HG03108 (cell line): ENCODE measurements around the gene MAP4K4.

Experiments
- ATAC-seq: cut with Tn5 transposase; IDR thresholded peaks from one replicate; pipeline ENCODE4 v1.9.1; 2021; ENCODE audit warnings: moderate library complexity; ENCODE audit not compliant: unreplicated experiment

The MAP4K4 gene

DNA sequence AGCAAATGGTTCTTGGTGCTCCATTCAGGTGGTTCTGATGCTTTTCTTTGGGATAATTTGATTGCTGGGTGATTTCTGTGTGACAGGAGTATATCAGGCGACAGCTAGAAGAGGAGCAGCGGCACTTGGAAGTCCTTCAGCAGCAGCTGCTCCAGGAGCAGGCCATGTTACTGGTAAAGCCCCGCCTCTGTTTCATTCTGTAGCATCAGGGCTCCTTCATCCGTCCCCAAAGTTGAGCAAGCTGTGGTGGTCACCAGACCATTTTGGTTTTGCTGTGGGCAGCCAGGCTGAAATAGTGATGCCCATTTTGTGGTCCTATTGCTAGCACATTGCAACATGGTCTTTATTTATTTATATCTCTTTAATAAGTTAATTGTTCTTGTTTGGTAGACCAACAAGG is 161.4 kb downstream of the MAP4K4 start:
- no peak for ATAC-seq

- ATAC-seq, result no peak
Measured at GRCh38 chr2:101859604-101860003, 162.1 kb downstream of the MAP4K4 start.

- no peak for ATAC-seq
Measured at GRCh38 chr2:101860157-101860556, 162.7 kb downstream of the MAP4K4 start.

DNA sequence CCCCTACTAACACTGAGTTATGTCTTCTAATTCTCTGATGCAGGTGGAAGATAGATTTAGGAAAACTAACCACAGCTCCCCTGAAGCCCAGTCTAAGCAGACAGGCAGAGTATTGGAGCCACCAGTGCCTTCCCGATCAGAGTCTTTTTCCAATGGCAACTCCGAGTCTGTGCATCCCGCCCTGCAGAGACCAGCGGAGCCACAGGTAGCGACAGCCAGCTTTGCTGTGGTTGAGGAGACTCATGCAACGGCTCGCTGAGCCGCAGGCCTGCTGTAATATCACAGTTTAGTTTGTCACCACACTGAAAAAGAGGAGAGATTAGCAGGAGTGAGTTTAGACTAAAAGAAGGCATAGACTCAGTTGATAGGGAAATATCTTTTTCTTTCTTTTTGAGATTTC is 163.3 kb downstream of the MAP4K4 start:
- ATAC-seq, result no peak

DNA sequence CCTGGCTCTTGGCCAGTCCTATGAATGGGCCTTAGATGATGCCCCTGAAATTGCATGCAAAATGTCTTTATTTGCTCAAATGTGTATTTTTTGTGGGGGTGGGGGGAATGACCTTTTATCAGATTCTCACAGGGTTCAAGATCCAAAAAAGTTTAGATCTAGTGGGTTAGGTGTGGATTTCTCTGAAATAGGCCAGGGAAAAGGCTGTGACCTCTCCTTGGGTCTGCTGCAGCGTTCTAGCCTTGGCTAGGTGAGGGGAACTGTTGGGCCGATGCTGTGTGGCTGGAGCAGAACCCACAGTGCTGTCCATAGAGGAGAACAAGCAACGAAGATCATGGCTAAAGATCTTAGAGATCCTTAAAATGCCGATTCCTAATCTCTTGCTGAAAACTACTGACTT is 163.9 kb downstream of the MAP4K4 start:
- ATAC-seq, result no peak

DNA sequence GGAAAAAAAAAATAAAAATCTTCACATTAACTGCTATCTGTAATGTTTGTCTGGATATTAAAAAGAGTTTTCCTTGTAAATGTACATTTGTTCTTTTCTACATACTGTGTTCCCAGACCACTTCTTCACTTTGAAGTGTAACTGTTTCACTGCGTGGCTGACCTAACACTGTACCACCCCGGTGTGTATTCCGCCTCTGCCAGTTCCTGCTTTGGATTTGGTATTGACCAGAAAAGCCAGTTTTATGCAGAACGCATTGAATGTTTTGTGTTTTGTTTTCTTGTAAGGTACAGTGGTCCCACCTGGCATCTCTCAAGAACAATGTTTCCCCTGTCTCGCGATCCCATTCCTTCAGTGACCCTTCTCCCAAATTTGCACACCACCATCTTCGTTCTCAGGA is 166.0 kb downstream of the MAP4K4 start:
- ATAC-seq, result no peak

GRCh38 chr2:101864426-101864825 is 166.9 kb downstream of the MAP4K4 start:
- ATAC-seq, result no peak

DNA sequence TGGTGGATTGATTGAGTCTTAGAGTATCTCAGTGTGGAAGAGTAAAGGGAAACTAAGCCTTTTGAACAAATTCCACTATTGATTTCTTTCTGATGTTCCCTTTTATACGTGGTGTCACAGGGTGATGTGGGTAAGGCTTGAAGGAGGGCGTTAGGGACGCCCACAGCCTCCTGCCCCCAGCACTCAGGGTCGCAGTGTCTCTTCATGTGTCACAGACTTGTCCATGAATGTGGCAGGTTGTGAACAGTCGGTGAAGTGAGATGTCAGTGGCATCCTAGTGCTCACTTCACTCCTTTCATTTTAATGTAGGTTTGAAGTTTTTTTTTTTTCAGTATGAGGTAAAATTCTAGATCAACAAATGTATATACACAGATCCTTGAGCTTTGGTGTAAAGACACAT is 171.0 kb downstream of the MAP4K4 start:
- ATAC-seq, result no peak

DNA sequence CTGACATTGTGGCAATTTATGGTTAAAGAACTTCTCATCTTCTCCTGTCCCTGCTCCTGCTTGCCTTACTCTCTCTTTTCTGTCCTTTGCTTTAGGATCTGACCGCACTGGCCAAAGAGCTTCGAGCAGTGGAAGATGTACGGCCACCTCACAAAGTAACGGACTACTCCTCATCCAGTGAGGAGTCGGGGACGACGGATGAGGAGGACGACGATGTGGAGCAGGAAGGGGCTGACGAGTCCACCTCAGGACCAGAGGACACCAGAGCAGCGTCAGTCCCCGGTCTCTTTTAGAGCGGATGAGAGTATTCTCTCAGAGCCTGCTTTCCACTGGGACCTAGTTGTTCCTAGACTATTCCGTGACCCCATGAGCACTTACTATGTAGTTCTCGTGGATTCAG is 172.0 kb downstream of the MAP4K4 start:
- ATAC-seq, result no peak

DNA sequence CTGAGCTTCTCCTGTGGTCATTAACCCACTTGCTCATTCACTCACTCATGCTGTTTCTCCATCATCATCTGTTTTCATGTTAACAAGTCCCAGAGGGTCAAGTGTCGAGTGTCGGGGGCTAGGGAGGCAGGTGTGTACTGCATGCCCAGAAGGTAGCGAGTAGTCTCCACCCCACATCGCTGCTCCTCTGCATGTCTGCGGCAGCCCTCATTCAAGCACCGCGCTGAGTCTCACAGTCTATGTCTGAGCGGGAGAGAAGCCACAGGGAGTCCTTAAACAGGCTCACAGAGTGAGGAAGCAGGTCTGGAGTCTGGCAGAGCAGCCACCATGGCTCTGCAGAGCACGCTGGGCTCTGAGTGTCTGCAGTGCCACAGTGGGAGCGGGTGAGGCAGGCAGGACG is 172.9 kb downstream of the MAP4K4 start:
- no peak for ATAC-seq

- no peak for ATAC-seq
Measured at GRCh38 chr2:101871480-101871879, 174.0 kb downstream of the MAP4K4 start.

DNA sequence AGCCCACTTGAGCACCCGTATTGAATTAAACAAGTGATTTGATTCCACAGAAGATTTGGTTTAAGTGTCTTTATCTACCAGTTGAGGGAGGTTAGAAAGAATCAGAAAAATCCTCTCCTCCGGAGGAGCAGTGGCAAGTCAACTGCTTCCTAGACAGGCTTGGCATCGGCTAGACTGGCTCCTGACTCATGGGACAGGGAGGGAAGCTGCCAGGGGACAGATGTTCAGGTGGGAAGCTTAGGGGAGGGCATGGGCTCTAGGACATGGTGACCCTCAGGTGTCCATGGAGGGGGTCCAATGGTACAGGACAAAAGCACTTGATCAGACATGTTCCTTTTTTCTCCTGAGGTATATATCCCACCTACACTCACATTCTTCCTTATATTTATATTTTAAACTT is 175.0 kb downstream of the MAP4K4 start:
- no peak for ATAC-seq

GRCh38 chr2:101873543-101873942 is 176.0 kb downstream of the MAP4K4 start:
- ATAC-seq, result no peak

DNA sequence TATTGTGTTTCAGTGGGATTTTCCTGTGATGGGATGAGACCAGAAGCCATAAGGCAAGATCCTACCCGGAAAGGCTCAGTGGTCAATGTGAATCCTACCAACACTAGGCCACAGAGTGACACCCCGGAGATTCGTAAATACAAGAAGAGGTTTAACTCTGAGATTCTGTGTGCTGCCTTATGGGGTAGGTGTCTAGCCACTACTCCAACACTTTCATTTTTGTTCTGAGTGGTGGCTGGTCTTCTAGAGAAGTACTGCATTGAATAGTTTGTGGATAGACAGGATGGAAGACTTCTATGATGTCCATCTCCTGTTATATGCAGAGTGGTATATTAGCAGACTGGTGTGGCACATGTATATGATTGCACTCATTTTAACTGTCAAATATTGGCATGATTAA is 176.6 kb downstream of the MAP4K4 start:
- no peak for ATAC-seq

GRCh38 chr2:101879466-101879865 is 182.0 kb downstream of the MAP4K4 start:
- ATAC-seq, result no peak

GRCh38 chr2:101881131-101881530 is 183.6 kb downstream of the MAP4K4 start:
- no peak for ATAC-seq

DNA sequence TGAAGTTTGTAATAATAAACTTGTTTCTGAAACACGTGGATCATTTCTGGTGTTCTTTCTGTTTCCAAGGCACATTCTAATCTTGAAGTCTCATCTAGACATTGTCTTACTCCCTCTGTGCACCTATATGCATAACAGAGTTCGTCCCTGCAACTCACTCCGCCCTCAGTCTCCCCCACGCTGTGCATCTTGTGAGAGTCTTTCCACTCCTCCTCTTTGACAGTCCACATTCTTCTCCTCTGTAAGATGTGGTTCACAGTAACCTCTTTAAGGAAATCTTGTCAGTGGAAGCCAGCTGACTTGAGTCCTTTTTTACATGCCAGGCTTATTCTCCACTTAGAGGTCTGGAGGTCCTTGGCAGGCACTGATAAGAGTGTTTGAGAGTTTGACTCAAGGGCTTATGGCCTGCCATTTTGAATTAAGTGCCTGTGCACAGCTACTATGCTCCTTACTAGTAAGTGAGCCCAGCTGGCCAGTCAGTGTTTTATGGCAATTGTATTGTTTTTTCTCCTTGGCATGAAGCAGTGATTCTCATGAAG is 185.3 kb downstream of the MAP4K4 start:
- no peak for ATAC-seq

DNA sequence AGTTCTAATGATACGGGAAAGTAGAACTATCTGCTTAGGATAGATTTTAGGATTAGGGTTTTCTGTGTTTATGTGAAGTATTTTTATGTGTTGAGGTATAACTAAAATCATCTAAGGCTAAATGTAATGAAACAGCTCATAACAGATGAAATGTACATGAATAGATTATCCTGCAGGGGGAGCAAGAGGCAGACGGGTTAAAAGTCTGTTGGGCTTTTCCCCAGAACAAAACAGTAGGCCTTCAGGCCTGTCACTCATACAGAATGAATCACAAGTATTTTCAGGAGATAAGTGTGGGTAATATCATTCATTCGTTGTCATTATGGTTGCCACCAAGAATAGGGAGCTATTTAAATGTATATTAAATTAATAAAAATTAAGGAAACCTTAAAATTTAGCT is 186.4 kb downstream of the MAP4K4 start:
- peak; percentile 50 for ATAC-seq

GRCh38 chr2:101884423-101884822 is 186.9 kb downstream of the MAP4K4 start:
- ATAC-seq, result no peak

DNA sequence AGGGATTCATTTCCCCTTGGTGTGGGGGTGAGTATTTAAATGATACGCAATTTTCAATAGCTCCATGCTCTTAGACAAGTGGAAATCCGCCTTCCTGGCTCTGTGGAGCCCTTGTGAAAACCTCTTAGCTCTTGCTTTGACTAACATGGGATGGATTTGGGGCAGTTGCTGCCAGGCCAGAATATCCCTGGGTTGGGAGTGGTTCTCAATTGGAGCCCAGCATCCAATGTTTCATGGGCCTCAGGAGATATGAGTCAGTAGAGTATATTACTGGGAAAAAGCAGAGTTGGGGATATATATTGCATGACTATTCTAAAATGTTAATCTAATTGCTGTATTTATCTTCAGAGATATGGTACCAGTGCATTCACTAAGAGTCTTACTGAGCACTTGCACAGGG is 189.8 kb downstream of the MAP4K4 start:
- no peak for ATAC-seq

DNA sequence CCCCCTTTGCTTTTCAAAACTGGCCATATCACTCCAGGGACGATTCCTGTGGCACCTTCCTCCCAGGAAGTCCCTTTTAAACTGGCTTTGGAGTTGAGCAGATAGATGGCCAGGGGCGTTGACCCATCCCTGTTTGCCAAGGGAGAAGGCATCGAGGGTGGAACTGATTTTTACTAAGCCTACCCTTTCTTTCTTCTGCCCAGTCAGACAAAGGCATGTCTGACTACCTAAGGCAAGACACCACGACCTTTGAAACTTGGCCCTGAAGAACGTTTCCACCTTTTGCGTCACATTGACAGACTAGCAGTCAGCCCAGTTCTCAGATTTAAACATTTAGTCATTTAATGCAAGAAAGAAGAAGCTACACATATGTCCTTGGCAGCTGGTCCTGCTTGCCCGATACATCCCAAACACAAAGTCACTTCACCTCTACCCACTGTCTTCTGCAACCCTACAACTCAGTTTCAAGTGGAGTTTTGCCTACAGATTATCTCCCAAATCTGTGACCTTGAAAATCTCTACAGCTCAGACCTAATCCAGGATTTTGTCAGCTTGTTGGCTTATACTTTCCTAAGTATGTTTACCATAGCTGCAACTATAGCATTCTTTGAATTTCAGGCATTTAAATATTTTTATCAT is 192.1 kb downstream of the MAP4K4 start:
- ATAC-seq, result no peak

GRCh38 chr2:101892377-101892776 is 194.9 kb downstream of the MAP4K4 start:
- no peak for ATAC-seq

DNA sequence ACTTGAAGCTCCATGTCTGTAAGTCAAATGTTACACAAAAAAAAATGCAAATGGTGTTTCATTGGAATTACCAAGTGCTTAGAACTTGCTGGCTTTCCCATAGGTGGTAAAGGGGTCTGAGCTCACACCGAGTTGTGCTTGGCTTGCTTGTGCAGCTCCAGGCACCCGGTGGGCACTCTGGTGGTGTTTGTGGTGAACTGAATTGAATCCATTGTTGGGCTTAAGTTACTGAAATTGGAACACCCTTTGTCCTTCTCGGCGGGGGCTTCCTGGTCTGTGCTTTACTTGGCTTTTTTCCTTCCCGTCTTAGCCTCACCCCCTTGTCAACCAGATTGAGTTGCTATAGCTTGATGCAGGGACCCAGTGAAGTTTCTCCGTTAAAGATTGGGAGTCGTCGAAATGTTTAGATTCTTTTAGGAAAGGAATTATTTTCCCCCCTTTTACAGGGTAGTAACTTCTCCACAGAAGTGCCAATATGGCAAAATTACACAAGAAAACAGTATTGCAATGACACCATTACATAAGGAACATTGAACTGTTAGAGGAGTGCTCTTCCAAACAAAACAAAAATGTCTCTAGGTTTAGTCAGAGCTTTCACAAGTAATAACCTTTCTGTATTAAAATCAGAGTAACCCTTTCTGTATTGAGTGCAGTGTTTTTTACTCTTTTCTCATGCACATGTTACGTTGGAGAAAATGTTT is 196.3 kb downstream of the MAP4K4 start:
- ATAC-seq, result no peak
